HG02973 (cell line): ENCODE measurements around the gene RTL1.

Source experiments
- ATAC-seq: cut with Tn5 transposase; IDR thresholded peaks from one replicate; pipeline ENCODE4 v1.9.1; 2021; ENCODE audit warnings: moderate library complexity; ENCODE audit not compliant: unreplicated experiment

RTL1 gene

DNA sequence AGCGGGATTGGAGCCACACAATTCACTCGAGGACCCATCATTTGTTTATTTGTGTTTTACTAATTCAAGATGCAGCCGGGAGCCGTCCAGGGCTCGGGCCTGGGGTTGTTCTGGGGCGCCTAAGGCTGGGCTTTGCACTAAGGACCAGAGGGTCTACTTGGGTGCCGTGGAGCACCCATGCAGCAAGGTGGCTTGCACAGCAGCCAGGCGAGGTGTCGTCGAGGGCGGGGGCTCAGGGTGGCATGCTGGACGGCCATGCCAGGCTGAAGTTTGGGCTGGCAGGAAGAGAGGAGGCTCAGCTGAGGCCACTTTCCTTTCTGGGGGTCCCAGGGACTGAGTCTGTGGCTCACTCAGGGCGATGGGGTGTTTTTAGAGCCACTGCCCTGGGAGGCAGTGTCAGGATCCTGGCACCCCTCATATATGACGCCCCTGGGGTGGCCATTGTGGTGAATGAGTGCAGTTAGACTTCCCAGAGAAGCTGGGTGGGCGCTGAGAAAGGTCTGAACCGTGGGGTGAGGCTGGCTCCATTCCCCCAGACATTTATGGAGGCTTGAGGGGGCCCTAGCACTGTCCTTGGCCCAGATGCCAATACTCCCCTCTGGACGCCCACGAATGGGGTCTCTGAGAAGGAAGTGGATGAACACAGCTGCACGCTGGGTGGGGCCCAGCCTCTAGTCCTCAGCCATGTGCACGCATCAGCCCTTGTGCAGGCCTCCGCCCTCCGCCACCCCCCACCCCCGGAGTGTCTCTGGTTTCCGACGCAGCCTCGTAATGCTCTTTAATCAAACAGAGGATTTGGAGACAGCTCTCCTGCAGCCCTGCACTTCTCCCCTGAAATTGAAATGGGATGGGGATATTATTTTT lies 66.3 kb downstream of the RTL1 start:
- no peak for ATAC-seq

DNA sequence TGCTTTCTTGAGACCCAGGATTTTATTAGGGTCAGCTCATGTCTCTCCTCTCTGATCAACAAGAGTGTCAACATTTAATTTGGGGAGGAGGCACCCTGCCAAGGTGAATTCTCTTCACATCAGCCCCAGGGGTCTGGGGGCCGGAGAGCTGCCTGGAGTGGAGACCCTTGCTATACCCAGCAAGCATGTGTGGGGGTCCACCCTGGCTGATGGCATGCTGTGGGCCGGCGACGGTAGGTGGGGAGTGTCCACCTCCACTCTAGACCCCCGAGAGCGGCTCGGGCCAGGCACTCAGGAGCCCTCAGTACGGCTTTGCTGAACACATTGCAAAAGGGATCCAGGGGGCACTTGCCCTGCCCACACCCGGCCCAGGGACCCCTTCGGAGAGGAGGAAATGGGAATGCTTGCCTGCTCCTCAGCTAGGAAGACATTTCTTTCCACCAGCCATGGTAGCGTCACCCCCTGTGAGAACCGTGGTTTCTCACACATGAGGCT lies 67.2 kb downstream of the RTL1 start:
- ATAC-seq, result no peak

DNA sequence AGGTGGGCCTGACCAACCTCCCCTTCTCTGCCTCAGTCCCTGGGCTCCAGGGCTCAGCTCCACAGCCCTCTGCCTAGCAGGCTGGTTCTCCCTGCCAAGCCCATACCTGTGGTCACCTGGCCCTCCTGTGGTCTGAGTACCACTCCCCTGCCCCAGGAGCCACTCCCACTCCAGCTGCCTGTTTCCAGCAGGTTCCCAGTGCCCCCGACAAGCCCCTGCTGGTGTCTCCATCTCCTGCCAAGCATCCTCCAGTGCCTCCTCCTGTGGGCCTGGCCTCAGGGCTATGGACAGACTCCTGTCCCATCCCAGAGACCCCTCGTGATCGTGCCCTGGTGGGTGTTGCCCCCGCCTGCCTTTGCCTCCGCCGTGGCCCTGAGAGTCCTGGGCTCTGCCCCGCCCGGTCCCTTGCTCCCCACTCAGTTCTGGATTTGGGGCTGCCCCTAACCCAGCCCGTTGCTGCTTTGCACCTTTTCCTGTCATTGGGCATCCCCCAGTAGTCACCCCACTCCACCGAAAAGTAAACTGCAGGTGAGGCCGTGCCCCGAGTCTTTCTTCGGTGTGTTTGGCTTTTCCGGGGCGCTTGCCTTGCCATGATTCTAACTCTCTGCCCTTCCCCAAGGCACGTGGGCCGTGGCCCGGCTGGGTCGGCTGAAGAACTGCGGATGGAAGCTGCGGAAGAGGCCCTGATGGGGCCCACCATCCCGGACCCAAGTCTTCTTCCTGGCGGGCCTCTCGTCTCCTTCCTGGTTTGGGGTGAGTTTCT lies 67.8 kb downstream of the RTL1 start:
- no peak for ATAC-seq

DNA sequence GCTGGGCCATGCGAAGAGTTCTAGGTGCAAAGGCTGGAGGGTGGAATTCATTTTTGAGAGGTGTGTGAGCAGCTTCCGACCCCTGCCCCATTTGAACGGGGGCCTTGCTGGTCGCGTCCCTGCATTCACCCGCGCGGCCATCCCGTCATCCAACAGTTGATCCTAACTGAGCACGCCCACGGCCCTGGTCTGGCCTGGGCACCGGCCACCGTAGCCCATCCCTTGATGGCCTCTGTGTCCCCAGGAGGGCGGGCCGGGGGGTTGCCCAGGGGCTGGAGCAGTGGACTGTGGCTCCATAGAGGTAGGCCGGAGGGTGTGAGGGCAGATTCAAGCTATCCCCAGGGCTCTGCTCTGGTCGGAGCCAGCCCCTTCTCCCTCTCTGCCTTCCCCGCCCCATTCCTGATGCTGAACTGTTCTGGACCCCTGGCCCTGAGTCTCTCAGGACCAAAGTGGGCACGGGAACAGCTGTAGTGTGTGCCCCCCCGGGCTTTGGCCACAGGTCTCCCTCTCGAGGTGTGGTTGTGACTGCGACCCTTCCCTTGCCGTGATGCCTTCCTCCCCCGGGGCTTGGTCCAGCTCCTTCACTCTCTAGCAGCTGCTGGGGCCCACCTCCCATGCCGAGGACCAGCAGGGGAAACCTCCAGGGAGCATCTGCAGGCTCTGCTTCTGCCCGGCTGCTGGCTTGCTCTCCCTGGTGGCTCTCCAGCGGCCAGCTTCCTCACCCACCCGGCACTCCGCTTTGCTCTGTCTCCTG lies 68.6 kb downstream of the RTL1 start:
- no peak for ATAC-seq

DNA sequence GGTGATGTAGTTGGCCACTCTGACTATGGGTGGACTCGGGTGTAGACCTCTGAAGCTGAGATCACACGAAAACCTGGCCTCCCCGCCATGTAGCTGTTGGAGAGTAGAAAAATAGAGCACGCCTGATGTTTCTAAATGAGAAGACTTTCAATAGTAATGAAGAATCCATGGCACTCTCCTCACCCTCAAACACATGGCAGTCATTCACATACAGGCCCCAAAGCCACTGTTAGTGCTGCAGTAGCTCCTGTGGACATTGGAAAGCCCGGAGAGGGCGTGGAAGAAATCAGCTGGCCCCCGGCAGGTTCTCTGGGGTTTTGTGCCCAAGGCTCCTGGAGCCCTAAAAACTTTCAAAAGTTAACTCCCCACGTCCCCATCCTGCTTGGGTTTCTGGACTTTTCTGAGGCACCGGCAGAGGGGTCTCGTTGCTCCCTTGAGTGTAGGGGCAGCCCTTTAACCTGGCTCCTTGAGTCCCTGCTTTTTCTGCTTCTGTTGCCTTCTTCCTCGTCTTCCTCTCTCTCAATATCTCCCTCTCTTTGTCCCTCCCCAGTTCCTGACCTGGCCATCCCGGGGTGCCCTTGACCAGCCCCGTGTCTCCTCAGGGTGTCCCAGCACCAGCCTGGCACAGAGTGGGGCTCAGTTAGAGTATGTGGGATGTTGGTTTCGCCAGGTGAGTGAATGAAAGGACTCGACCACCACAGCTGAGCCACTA lies 69.3 kb downstream of the RTL1 start:
- no peak for ATAC-seq

DNA sequence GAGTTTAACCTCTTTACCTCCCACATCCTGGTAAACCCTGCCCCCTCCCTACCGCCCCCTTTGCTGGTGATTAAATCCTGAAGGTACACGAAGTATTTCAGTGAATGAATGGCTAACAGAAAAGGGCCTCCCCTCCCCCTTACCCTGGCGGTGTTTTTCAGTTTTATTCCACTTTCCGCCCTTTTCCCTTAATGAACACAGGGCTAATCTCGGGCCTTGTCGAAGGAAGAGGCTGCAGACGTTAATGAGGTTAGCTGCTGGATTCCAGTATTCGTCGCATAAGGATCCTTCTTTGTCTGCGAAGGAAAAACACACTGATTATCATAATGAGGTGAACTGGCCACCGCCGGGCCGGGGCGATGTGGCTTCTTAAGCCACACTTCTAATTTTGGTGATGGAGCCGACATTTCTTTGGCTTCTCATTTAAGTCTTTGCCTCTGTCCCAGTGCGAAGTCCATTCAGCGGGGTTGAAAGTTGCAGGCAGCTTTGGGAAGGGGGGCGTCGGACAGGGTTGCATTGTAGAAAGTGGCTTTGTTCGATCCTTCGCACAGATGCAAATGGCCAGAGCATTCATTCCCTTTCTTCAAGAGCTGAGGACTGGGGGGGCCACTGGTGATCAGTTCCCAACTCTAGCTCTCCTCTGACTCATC lies 71.1 kb downstream of the RTL1 start:
- no peak for ATAC-seq

DNA sequence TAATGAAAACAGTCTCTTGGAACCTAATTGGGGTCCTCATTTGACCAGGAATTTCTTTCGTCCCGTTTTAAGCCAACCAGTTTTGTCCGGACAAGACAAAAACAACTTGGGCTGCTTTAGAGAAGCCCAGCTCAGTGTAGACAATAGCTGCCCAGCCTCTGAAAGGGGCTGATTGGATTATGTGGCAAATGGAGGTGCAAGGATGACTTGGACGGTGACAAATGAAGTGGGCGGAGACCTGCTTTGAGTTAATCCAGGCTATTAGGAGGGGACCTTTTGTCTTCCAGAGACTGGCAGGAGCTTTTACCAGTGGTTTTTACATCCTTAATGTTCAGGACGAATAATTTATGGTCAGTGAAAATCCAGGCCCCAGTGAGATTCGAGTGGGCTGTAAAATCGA lies 72.8 kb downstream of the RTL1 start:
- no peak for ATAC-seq
